GM12878 (cell line): ENCODE results near the gene KPNA1. TPM values are rescaled to one million over a fixed set of nuclear protein-coding genes. Genes with fewer than 3 reads are reported as not detected.
A peak's percentile ranks its signal among the peaks of the same experiment; 100 is the strongest.

ENCODE experiments used
- BCL11A ChIP-seq: IDR thresholded peaks from 2 replicates; pipeline ENCODE4 v1.6.1; 2011; ENCODE audit warnings: low read depth, low read length
- CREB1 ChIP-seq: IDR thresholded peaks from 2 replicates; pipeline ENCODE4 v1.6.1; 2012; ENCODE audit warnings: low read depth, mild to moderate bottlenecking, inconsistent platforms
- EGR1 ChIP-seq, 2 experiments: IDR thresholded peaks; 1 replicate in 1 of 2; 2 replicates in 1 of 2; pipeline ENCODE4 v1.6.1; 2011 to 2012; ENCODE audit warnings: low read depth in 2 of 2, low read length in 2 of 2, borderline replicate concordance in 1 of 2, mild to moderate bottlenecking in 1 of 2, moderate library complexity in 1 of 2
- EZH2 ChIP-seq: IDR thresholded peaks from 2 replicates; pipeline ENCODE4 v1.6.1; 2012; ENCODE audit warnings: low read depth, mild to moderate bottlenecking, control low read depth, inconsistent platforms, low read length, borderline replicate concordance; ENCODE audit not compliant: control insufficient read depth
- GATAD2B ChIP-seq: fragments of 450-650 bp; conservative IDR thresholded peaks from 2 replicates; pipeline ENCODE4 v1.6.1; 2017; ENCODE audit warnings: low read depth, mild to moderate bottlenecking, moderate library complexity
- HDAC2 ChIP-seq: fragments of 200-600 bp; sonication (generic); IDR thresholded peaks from 2 replicates; pipeline ENCODE4 v1.6.1; 2017
- PML ChIP-seq: IDR thresholded peaks from 2 replicates; pipeline ENCODE4 v1.6.1; 2012; ENCODE audit warnings: low read length, inconsistent platforms
- PRDM15 ChIP-seq: fragments of 450-650 bp; formaldehyde crosslinking; IDR thresholded peaks from 2 replicates; pipeline ENCODE4 v1.4.0; 2020; ENCODE audit warnings: mild to moderate bottlenecking, moderate library complexity
- RAD21 ChIP-seq: IDR thresholded peaks from 2 replicates; pipeline ENCODE4 v1.6.1; 2011; ENCODE audit warnings: mild to moderate bottlenecking, low read depth, low read length, moderate library complexity; ENCODE audit not compliant: insufficient read depth
- RB1 ChIP-seq: fragments of 450-650 bp; formaldehyde crosslinking; IDR thresholded peaks from 2 replicates; pipeline ENCODE4 v1.6.1; 2017; ENCODE audit warnings: mild to moderate bottlenecking, borderline replicate concordance
- SKIL ChIP-seq: fragments of 450-650 bp; IDR thresholded peaks from 2 replicates; pipeline ENCODE4 v1.6.1; 2017; ENCODE audit warnings: mild to moderate bottlenecking, low read depth, inconsistent platforms; ENCODE audit not compliant: poor library complexity, severe bottlenecking
- SP1 ChIP-seq: IDR thresholded peaks from one replicate; pipeline ENCODE4 v1.6.1; 2011; ENCODE audit warnings: low read depth, low read length
- ZNF384 ChIP-seq: IDR thresholded peaks from 2 replicates; pipeline ENCODE4 v1.6.1; 2012; ENCODE audit warnings: low read depth, mild to moderate bottlenecking, low read length, improper control_type of control experiment, borderline replicate concordance
- polyA plus RNA-seq, 11 experiments: library from polyadenylated mRNA; depleted of rRNA in 4 of 11; unstranded in 6 of 11; stranded (reverse) in 5 of 11; fragments of >200 nt; fragmentation: Nextera tagmentation in 4 of 11; fragmentation: Illumina TruSeq in 1 of 11; extraction: Ambion mirVana in 4 of 11; extraction: Trizol in 1 of 11; gene quantifications; 1 replicate in 1 of 11; 2 replicates in 10 of 11; pipeline versions ENCODE4 v1.2.1 to v1.2.3, GENCODE V29; 2011 to 2016; ENCODE audit warnings: inconsistent platforms in 2 of 11, missing spikeins in 2 of 11, low read depth in 1 of 11
- total RNA-seq, 4 experiments: library from RNA; depleted of rRNA in 3 of 4; stranded (reverse); fragments of >200 nt in 3 of 4; fragmentation: Illumina TruSeq in 1 of 4; extraction: Trizol in 1 of 4; gene quantifications; 2 replicates each; pipeline versions ENCODE4 v1.2.1 to v1.2.3, GENCODE V29; 2013 to 2021
- TF ChIP-seq, protein P1 (sequence below): fragments of 450-650 bp; IDR thresholded peaks from 2 replicates; pipeline ENCODE4 v1.6.1; 2017; ENCODE audit warnings: mild to moderate bottlenecking
- TF ChIP-seq, protein P2 (sequence below): IDR thresholded peaks from 2 replicates; pipeline ENCODE4 v1.6.1; 2011; ENCODE audit warnings: borderline replicate concordance, low read depth, mild to moderate bottlenecking, moderate library complexity, low read length; ENCODE audit not compliant: insufficient read depth, poor library complexity, severe bottlenecking
- TF ChIP-seq, protein P3 (sequence below): fragments of 150-350 bp; IDR thresholded peaks from 2 replicates; pipeline ENCODE4 v1.6.1; 2014; ENCODE audit warnings: mild to moderate bottlenecking, low read depth, low read length

KPNA1 gene
- total and polyA plus RNA-seq, 10 of the 15 experiments (the other 5 are each of a cell fraction or from before 2014, with no cell fraction given), result 8.5 to 52.7 (median 41.0) TPM

- TF ChIP-seq, protein P1, sequence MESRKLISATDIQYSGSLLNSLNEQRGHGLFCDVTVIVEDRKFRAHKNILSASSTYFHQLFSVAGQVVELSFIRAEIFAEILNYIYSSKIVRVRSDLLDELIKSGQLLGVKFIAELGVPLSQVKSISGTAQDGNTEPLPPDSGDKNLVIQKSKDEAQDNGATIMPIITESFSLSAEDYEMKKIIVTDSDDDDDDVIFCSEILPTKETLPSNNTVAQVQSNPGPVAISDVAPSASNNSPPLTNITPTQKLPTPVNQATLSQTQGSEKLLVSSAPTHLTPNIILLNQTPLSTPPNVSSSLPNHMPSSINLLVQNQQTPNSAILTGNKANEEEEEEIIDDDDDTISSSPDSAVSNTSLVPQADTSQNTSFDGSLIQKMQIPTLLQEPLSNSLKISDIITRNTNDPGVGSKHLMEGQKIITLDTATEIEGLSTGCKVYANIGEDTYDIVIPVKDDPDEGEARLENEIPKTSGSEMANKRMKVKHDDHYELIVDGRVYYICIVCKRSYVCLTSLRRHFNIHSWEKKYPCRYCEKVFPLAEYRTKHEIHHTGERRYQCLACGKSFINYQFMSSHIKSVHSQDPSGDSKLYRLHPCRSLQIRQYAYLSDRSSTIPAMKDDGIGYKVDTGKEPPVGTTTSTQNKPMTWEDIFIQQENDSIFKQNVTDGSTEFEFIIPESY, result no peak
- TF ChIP-seq RB1 (no peak), RAD21 (peak; percentile 26; the same call in 1 of the 2 replicates), PRDM15 (CRISPR knock-in tag) (no peak), ZNF384 (no peak), EGR1 (IDR thresholded peaks at IDR 0.05; ENCODE audit: borderline replicate concordance in 1 of 2, low read depth in 2 of 2, low read length in 2 of 2) (no peak), CREB1 (no peak), PML (no peak), BCL11A (peak; percentile 56; the same call in 1 of the 2 replicates), EZH2 (no peak), SKIL (peak; percentile 100), HDAC2 (no peak), SP1 (peak; percentile 15), GATAD2B (0 out of 2 replicates have a peak, but pooled peaks have one; percentile 28)
- TF ChIP-seq, protein P2, sequence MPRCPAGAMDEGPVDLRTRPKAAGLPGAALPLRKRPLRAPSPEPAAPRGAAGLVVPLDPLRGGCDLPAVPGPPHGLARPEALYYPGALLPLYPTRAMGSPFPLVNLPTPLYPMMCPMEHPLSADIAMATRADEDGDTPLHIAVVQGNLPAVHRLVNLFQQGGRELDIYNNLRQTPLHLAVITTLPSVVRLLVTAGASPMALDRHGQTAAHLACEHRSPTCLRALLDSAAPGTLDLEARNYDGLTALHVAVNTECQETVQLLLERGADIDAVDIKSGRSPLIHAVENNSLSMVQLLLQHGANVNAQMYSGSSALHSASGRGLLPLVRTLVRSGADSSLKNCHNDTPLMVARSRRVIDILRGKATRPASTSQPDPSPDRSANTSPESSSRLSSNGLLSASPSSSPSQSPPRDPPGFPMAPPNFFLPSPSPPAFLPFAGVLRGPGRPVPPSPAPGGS, result peak; percentile 47
- TF ChIP-seq, protein P3, sequence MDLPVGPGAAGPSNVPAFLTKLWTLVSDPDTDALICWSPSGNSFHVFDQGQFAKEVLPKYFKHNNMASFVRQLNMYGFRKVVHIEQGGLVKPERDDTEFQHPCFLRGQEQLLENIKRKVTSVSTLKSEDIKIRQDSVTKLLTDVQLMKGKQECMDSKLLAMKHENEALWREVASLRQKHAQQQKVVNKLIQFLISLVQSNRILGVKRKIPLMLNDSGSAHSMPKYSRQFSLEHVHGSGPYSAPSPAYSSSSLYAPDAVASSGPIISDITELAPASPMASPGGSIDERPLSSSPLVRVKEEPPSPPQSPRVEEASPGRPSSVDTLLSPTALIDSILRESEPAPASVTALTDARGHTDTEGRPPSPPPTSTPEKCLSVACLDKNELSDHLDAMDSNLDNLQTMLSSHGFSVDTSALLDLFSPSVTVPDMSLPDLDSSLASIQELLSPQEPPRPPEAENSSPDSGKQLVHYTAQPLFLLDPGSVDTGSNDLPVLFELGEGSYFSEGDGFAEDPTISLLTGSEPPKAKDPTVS, result no peak
Measured at GRCh38 chr3:122533931-122534334, 19.2 kb upstream of the KPNA1 start (continued).
